K562 (cell line): ENCODE data around the gene ID4. TPM values are rescaled to one million over a fixed set of nuclear protein-coding genes. Genes with fewer than 3 reads are reported as not detected.

Source experiments
- ARID2 ChIP-seq: fragments of 450-650 bp; IDR thresholded peaks from 2 replicates; pipeline ENCODE4 v1.6.1; 2017; ENCODE audit warnings: antibody characterized with exemption, mild to moderate bottlenecking
- ATF1 ChIP-seq, 2 experiments: fragments of 450-650 bp in 1 of 2; IDR thresholded peaks; 2 replicates each; pipeline ENCODE4 v1.6.1; 2016; ENCODE audit warnings: missing compliant biosample characterization in 1 of 2, missing genetic modification characterization in 1 of 2
- CC2D1A ChIP-seq: fragments of 450-650 bp; IDR thresholded peaks from 2 replicates; pipeline ENCODE4 v1.6.1; 2017; ENCODE audit warnings: mild to moderate bottlenecking
- KAT2B ChIP-seq: IDR thresholded peaks from one replicate; pipeline ENCODE4 v1.6.1; 2012; ENCODE audit warnings: low read depth, mild to moderate bottlenecking, control low read depth, inconsistent platforms, low read length, moderate library complexity
- MBD2 ChIP-seq: sonication (generic); IDR thresholded peaks from 2 replicates; pipeline ENCODE4 v1.6.1; 2016; ENCODE audit warnings: low read depth, borderline replicate concordance
- MTA1 ChIP-seq: fragments of 450-650 bp; IDR thresholded peaks from 2 replicates; pipeline ENCODE4 v1.6.1; 2017; ENCODE audit warnings: borderline replicate concordance
- MXI1 ChIP-seq: IDR thresholded peaks from 2 replicates; pipeline ENCODE4 v1.6.1; 2011; ENCODE audit warnings: low read depth, mild to moderate bottlenecking, improper control_type of control experiment, low read length
- NCOR1 ChIP-seq: fragments of 450-650 bp; IDR thresholded peaks from 2 replicates; pipeline ENCODE4 v1.6.1; 2016; ENCODE audit warnings: mild to moderate bottlenecking, moderate library complexity
- PCBP2 ChIP-seq: fragments of 200-400 bp; formaldehyde crosslinking; IDR thresholded peaks from 2 replicates; pipeline ENCODE4 v1.6.1; 2018; ENCODE audit warnings: low read length, low read depth, mild to moderate bottlenecking, moderate library complexity; ENCODE audit not compliant: poor library complexity, severe bottlenecking
- SMARCE1 ChIP-seq: fragments of 450-650 bp; IDR thresholded peaks from 2 replicates; pipeline ENCODE4 v1.7.1; 2016; ENCODE audit warnings: mild to moderate bottlenecking
- SNIP1 ChIP-seq: fragments of 450-650 bp; IDR thresholded peaks from 2 replicates; pipeline ENCODE4 v1.7.1; 2017; ENCODE audit warnings: low read depth, mild to moderate bottlenecking
- SNRNP70 ChIP-seq: fragments of 200-400 bp; formaldehyde crosslinking; optimal IDR thresholded peaks from 2 replicates; pipeline ENCODE3; 2017; ENCODE audit warnings: low read depth, low read length
- TARDBP ChIP-seq: fragments of 450-650 bp; IDR thresholded peaks from 2 replicates; pipeline ENCODE4 v1.6.1; 2016
- TBP ChIP-seq: optimal IDR thresholded peaks from 2 replicates; pipeline ENCODE3; 2011; ENCODE audit warnings: low read depth, low read length, improper control_type of control experiment
- TEAD1 ChIP-seq, 2 experiments: fragments of 450-650 bp in 1 of 2; sonication (generic) in 1 of 2; formaldehyde crosslinking; IDR thresholded peaks; 2 replicates each; pipeline versions ENCODE4 v1.4.0 to v1.8.0; 2020 to 2022; ENCODE audit warnings: mild to moderate bottlenecking in 2 of 2, missing genetic modification reagents in 1 of 2
- ZBTB8A ChIP-seq: fragments of 450-650 bp; IDR thresholded peaks from 2 replicates; pipeline ENCODE4 v1.6.1; 2018; ENCODE audit warnings: mild to moderate bottlenecking, moderate library complexity; ENCODE audit not compliant: partially characterized antibody
- ZNF384 ChIP-seq: IDR thresholded peaks from 2 replicates; pipeline ENCODE4 v1.6.1; 2012; ENCODE audit warnings: low read depth, low read length, improper control_type of control experiment
- ZNF644 ChIP-seq: fragments of 200-800 bp; sonication (Bioruptor generic); IDR thresholded peaks from 2 replicates; pipeline ENCODE4 v1.6.1; 2016; ENCODE audit warnings: low read depth, missing genetic modification characterization, missing compliant biosample characterization
- ZNF668 ChIP-seq: fragments of 250-450 bp; sonication (Bioruptor Pico); IDR thresholded peaks from 2 replicates; pipeline ENCODE4 v1.8.0; 2022; ENCODE audit warnings: mild to moderate bottlenecking, inconsistent platforms
- ZSCAN32 ChIP-seq: fragments of 450-650 bp; formaldehyde crosslinking; IDR thresholded peaks from 2 replicates; pipeline ENCODE4 v1.4.0; 2020; ENCODE audit warnings: mild to moderate bottlenecking, moderate library complexity
- polyA plus RNA-seq, 8 experiments: library from polyadenylated mRNA; depleted of rRNA in 4 of 8; stranded (reverse) in 5 of 8; unstranded in 3 of 8; fragments of >200 nt; fragmentation: Nextera tagmentation in 2 of 8; fragmentation: Illumina TruSeq in 1 of 8; extraction: Ambion mirVana in 2 of 8; extraction: Trizol in 1 of 8; gene quantifications; 2 replicates each; pipeline versions ENCODE4 v1.2.1 to v1.2.3, GENCODE V29; 2011 to 2014; ENCODE audit warnings: inconsistent platforms in 1 of 8, missing spikeins in 1 of 8
- total RNA-seq, 7 experiments: library from RNA; depleted of rRNA in 6 of 7; stranded (reverse); fragments of >200 nt in 6 of 7; fragmentation: Illumina TruSeq in 2 of 7; extraction: Trizol in 2 of 7; gene quantifications; 2 replicates each; pipeline versions ENCODE4 v1.2.1 to v1.2.3, GENCODE V29; 2011 to 2021; ENCODE audit warnings: low replicate concordance in 1 of 7
- TF ChIP-seq, protein P1 (sequence below): sonication (generic); formaldehyde crosslinking; IDR thresholded peaks from 2 replicates; pipeline ENCODE4 v1.8.0; 2022; ENCODE audit warnings: missing genetic modification reagents, mild to moderate bottlenecking, moderate library complexity, borderline replicate concordance
- TF ChIP-seq, protein P2 (sequence below), 2 experiments: fragments of 200-800 bp in 1 of 2; sonication (Bioruptor generic) in 1 of 2; sonication (generic) in 1 of 2; formaldehyde crosslinking in 1 of 2; IDR thresholded peaks in 1 of 2; conservative IDR thresholded peaks in 1 of 2; 2 replicates each; pipeline versions ENCODE4 v1.5.0 to v1.6.1; 2016 to 2020; ENCODE audit warnings: missing compliant biosample characterization in 1 of 2, missing genetic modification characterization in 1 of 2, missing genetic modification reagents in 1 of 2
- TF ChIP-seq, protein P3 (sequence below): fragments of 450-650 bp; conservative IDR thresholded peaks from 2 replicates; pipeline ENCODE4 v1.6.1; 2016; ENCODE audit warnings: missing genetic modification characterization, low read depth, mild to moderate bottlenecking, control low read depth, missing compliant biosample characterization

ID4 gene
- total and polyA plus RNA-seq, 9 of the 15 experiments (the other 6 are each of a cell fraction or from before 2014, with no cell fraction given), result not detected

DNA sequence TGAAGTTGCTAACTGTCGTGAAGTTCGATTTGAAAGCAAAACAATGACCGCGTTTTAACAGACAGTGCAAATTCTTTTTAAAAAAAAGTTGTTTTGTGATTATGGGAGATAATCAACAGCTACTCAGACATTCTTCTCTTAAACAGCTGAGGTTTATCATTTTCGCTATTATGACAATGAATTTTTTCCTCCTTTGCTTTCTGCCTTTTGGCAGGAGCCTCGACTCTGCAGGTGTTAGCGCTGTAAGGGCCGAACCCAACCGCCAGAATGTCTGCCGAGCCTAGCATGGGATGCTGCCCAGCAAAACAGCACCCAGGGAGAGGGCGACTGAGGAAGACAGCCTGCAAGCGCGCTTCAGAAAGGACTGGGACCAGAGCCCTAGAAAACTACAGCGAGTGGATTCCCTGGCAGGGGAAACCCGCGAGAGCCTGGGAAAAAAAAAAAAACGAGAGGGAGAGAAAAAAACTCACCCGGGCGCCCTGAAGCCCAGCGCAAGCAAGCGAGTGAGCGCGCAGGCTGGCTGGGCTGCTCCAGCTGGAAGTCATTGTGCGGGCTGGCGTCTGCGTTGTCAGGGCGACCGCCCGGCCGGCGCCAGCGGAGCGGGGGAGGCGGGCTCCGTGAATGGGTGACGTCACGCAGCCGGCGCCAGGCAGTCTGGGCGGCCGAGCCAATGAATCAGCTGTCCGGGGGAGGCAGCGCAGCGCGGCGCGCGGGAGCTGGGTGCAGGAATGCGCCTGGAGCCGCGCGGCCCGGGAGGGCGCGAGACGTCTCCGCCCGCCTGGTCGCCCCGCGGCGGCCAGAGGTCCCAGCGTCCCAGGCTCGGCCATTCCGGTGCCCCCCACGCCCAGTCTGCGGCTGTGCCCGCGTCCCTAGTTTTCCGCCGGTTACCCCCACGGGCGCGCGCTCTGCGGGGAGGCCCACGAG lies 32.7 kb upstream of the ID4 start (continued):
- TF ChIP-seq SNRNP70 (no peak), KAT2B (no peak), CC2D1A (no peak), NCOR1 (peak; percentile 82), TARDBP (peak; percentile 73; the same call in 1 of the 2 replicates), SMARCE1 (no peak), ZSCAN32 (no peak), ZNF644 (tag) (no peak), ZNF384 (peak; percentile 88), ZBTB8A (no peak), ARID2 (no peak), MXI1 (peak; percentile 98), TBP (peak; percentile 48), SNIP1 (no peak), ZNF668 (CRISPR knock-in tag) (no peak), ATF1 (CRISPR knock-in tag; IDR thresholded peaks at IDR 0.05) (peak; percentile 82), ATF1 (tag; IDR thresholded peaks at IDR 0.05) (peak; percentile 99), MTA1 (peak; percentile 65; the same call in 1 of the 2 replicates), TEAD1 (CRISPR knock-in tag; IDR thresholded peaks at IDR 0.05) (peak; percentile 51 to 98; a peak in 3 of 4 replicates), PCBP2 (no peak), MBD2 (peak; percentile 78; the same call in 1 of the 2 replicates)
- TF ChIP-seq, protein P1, sequence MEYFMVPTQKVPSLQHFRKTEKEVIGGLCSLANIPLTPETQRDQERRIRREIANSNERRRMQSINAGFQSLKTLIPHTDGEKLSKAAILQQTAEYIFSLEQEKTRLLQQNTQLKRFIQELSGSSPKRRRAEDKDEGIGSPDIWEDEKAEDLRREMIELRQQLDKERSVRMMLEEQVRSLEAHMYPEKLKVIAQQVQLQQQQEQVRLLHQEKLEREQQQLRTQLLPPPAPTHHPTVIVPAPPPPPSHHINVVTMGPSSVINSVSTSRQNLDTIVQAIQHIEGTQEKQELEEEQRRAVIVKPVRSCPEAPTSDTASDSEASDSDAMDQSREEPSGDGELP, result peak; percentile 100
- TF ChIP-seq, protein P2, sequence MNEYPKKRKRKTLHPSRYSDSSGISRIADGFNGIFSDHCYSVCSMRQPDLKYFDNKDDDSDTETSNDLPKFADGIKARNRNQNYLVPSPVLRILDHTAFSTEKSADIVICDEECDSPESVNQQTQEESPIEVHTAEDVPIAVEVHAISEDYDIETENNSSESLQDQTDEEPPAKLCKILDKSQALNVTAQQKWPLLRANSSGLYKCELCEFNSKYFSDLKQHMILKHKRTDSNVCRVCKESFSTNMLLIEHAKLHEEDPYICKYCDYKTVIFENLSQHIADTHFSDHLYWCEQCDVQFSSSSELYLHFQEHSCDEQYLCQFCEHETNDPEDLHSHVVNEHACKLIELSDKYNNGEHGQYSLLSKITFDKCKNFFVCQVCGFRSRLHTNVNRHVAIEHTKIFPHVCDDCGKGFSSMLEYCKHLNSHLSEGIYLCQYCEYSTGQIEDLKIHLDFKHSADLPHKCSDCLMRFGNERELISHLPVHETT (CRISPR knock-in tag; conservative IDR thresholded peaks at IDR 0.05 in 1 of 2, IDR thresholded peaks at IDR 0.05 in 1 of 2), result 0 out of 4 replicates have a peak, but pooled peaks of 1 of the 2 experiments have one; percentile 42
- TF ChIP-seq, protein P3, sequence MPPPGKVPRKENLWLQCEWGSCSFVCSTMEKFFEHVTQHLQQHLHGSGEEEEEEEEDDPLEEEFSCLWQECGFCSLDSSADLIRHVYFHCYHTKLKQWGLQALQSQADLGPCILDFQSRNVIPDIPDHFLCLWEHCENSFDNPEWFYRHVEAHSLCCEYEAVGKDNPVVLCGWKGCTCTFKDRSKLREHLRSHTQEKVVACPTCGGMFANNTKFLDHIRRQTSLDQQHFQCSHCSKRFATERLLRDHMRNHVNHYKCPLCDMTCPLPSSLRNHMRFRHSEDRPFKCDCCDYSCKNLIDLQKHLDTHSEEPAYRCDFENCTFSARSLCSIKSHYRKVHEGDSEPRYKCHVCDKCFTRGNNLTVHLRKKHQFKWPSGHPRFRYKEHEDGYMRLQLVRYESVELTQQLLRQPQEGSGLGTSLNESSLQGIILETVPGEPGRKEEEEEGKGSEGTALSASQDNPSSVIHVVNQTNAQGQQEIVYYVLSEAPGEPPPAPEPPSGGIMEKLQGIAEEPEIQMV (tag), result no peak
